Activated CD8-positive, alpha-beta memory T cell treated with anti-CD3 and anti-CD28 coated beads, Interleukin-2, amount 10 ng/mL, durations not matched to agents 7 days and 5 days (primary cell): Measurements from ENCODE around the gene OR51Q1. TPM values are rescaled to one million over a fixed set of nuclear protein-coding genes. Genes with fewer than 3 reads are reported as not detected.

Experiments used
- ATAC-seq: fragments of 150-1000 bp; cut with Tn5 transposase; one replicate; pipeline ENCODE4 v1.10.0; 2021; ENCODE audit warnings: moderate library complexity
- CTCF ChIA-PET: fragments of 350-600 bp; sonication (Branson Sonifier 250); formaldehyde crosslinking; loops from one replicate; lab custom pipeline; 2021; ENCODE audit warnings: antibody characterized with exemption; lab: Charles Lee
- DNase-seq: peaks from one replicate; pipeline ENCODE4 v3.0.0-alpha.2; 2020
- H3K27ac Mint-ChIP-seq: one replicate; pipeline ENCODE4 v1.8.0; 2021; ENCODE audit warnings: mild to moderate bottlenecking, mixed read lengths
- H3K27me3 Mint-ChIP-seq: one replicate; pipeline ENCODE4 v1.8.0; 2021; ENCODE audit warnings: mixed read lengths
- H3K36me3 Mint-ChIP-seq: one replicate; pipeline ENCODE4 v1.8.0; 2021; ENCODE audit warnings: mild to moderate bottlenecking, mixed read lengths
- H3K4me1 Mint-ChIP-seq: one replicate; pipeline ENCODE4 v1.8.0; 2021; ENCODE audit warnings: mixed read lengths
- H3K4me3 Mint-ChIP-seq: one replicate; pipeline ENCODE4 v1.8.0; 2021; ENCODE audit warnings: mild to moderate bottlenecking, moderate library complexity, mixed read lengths
- H3K9me3 Mint-ChIP-seq: one replicate; pipeline ENCODE4 v1.8.0; 2022; ENCODE audit warnings: low read depth, mixed read lengths
- total RNA-seq, 2 experiments: library from RNA; stranded (reverse); gene quantifications; one replicate each; pipeline ENCODE4 v1.2.3, GENCODE V29; 2021

Gene OR51Q1
- total RNA-seq, 2 experiments from 2014 or later = not detected

DNA sequence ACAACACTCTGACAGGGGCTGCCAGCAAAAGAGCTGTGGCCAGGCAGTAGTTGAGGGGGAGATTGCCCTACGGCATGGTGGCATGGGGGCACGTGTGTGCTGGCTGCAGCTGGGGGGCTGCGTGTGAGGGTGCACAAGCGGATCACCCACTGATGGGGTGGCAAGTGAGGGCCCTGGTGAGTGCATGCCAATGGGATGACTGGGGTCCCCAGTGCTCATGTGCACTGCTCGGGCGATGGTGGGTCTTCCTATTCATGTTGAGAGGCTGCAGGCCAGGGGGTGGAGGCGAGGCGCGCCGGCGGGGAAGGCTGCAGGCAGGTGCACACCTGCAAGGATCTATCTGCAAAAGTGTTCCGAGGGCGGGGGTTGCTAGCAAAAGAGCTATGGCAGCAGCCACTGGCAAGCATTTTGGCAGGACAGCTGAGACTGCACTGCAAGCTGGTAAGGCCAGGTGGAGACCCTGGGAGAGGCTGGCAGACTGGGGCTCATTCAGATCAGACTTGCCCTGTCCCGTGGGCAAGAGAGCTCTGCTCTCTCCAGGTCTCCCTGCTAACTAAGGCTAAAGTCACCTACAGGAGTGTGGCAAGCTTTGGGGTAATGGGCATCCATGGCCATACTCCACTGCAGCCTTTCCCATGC lies 39.2 kb downstream of the OR51Q1 start:
- no peak for DNase-seq
- no peaks in the 10 kb centered on the region for H3K36me3 Mint-ChIP-seq
- ATAC-seq = no peak
- H3K27ac Mint-ChIP-seq = no peak overlapping the region
- no peak overlapping the region for H3K4me3 Mint-ChIP-seq
- H3K4me1 Mint-ChIP-seq = no peaks in the 10 kb centered on the region
- no peaks in the 10 kb centered on the region for H3K9me3 Mint-ChIP-seq
- CTCF ChIA-PET = no interaction called here
- peaks cover 2% of the 10 kb centered on the region for H3K27me3 Mint-ChIP-seq

DNA sequence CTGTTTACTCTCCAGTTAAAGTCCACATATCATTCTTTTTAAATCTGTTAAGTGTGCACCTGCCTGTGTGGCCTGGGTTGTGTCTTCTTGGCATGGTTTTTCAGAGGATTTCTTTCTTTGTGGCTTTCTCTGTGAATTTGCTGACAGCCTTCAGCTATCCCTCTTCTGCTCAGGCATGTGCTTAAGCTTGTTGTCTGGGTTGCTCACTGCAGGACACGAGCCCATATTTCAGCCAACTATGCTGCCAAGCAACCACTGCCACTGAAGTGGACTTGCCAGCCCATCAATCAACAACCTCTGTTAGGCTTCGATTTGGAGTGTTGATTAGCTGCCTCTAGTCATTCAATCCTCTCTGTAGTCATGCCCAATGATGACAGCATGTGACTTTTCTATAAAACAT lies 45.6 kb downstream of the OR51Q1 start:
- no peaks in the 10 kb centered on the region for H3K4me1 Mint-ChIP-seq
- H3K4me3 Mint-ChIP-seq = no peak overlapping the region
- no peaks in the 10 kb centered on the region for H3K36me3 Mint-ChIP-seq
- no peak overlapping the region for H3K27ac Mint-ChIP-seq
- no peaks in the 10 kb centered on the region for H3K9me3 Mint-ChIP-seq
- CTCF ChIA-PET = interaction anchor here (1.1 kb wide), 1 partner anchor 9 kb away, joined by 4 read pairs; no protein-coding TSS in a partner anchor
- no peak for ATAC-seq
- H3K27me3 Mint-ChIP-seq = no peaks in the 10 kb centered on the region
- DNase-seq = no peak

Other genes starting within 250 kb of the OR51Q1 start
- gene OR51V1, start 221.4 kb upstream of the OR51Q1 start, total RNA-seq = not detected
- gene HBB, start 195.0 kb upstream of the OR51Q1 start, total RNA-seq = not detected
- gene HBD, start 187.6 kb upstream of the OR51Q1 start, total RNA-seq = not detected
- not detected for gene HBG1, start 172.3 kb upstream of the OR51Q1 start, total RNA-seq
- not detected for gene HBG2, start 167.3 kb upstream of the OR51Q1 start, total RNA-seq
- not detected for gene HBE1, start 152.2 kb upstream of the OR51Q1 start, total RNA-seq
- not detected for gene OR51B4, start 120.2 kb upstream of the OR51Q1 start, total RNA-seq
- gene OR51B2, start 97.8 kb upstream of the OR51Q1 start, total RNA-seq = not detected
- gene OR51B5, start 78.6 kb upstream of the OR51Q1 start, total RNA-seq = under 1 TPM in 1 of 2 experiments, not detected in 1; 0.47 TPM
- not detected for gene OR51B6, start 70.6 kb upstream of the OR51Q1 start, total RNA-seq
- not detected for gene OR51M1, start 38.3 kb upstream of the OR51Q1 start, total RNA-seq
- not detected for gene OR51I1, start 19.4 kb downstream of the OR51Q1 start, total RNA-seq
- not detected for gene OR51I2, start 27.2 kb downstream of the OR51Q1 start, total RNA-seq
- gene OR52D1, start 66.6 kb downstream of the OR51Q1 start, total RNA-seq = not detected
- under 1 TPM in 1 of 2 experiments, not detected in 1; 0.12 TPM for gene UBQLN3, start 87.8 kb downstream of the OR51Q1 start, total RNA-seq
- under 1 TPM; 0.19 to 0.55 TPM for gene UBQLNL, start 94.6 kb downstream of the OR51Q1 start, total RNA-seq
- not detected for gene OR52H1, start 126.4 kb downstream of the OR51Q1 start, total RNA-seq
- not detected for gene OR52B6, start 158.8 kb downstream of the OR51Q1 start, total RNA-seq
- gene TRIM6, start 174.5 kb downstream of the OR51Q1 start, total RNA-seq = 1 to 10 TPM in 1 of 2 experiments, under 1 TPM in 1; 0.37 to 1.5 TPM
- gene TRIM34, start 202.9 kb downstream of the OR51Q1 start, total RNA-seq = 10 to 100 TPM; 13.1 to 16.1 TPM